ENCODE data around the gene CRIP2.

Gene CRIP2

DNA sequence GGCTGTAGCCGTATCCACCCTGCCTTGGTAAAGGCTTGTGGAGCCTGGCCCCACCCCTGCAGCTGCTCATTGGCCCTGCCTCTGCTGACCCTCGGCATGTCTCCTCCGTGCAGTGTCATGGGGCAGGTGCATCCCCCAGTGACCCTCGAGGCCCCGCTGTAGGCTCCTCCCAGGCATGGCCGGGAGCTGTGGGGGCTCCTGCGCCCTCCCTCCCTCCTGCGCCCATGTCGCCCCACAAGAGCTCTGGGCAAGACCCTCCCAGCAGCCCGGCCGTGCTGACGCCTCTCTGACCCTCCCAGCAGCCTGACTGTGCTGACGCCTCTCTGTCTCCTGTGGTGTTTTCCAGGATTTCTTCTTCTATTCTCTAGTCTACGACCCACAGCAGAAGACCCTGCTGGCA is 20.8 kb upstream of the CRIP2 start:
- H3K9me3 ChIP-seq (ENCODE audit: insufficient read depth, low read length) = no peaks in the 10 kb centered on the region
- H3K4me3 ChIP-seq (ENCODE audit: low read length) = no peak overlapping the region
- 0 out of 2 replicates have a peak, but pooled peaks cover 6% of the 10 kb centered on the region for H4K20me1 ChIP-seq (ENCODE audit: insufficient read depth, low read length)
- H3K9ac ChIP-seq (ENCODE audit: low read length) = no peak overlapping the region
- no peaks in the 10 kb centered on the region for H3K27me3 ChIP-seq (ENCODE audit: low read depth, low read length)
- H3K27ac ChIP-seq (ENCODE audit: low read length) = no peak overlapping the region
- no peaks in the 10 kb centered on the region for H3K4me1 ChIP-seq (ENCODE audit: low read length)
- H3K36me3 ChIP-seq (replicated peaks; ENCODE audit: low read depth, low read length) = peaks cover 30% of the 10 kb centered on the region
- no peak overlapping the region for H2AFZ ChIP-seq (ENCODE audit: low read depth, low read length)
- TF ChIP-seq EZH2phosphoT487 (IDR thresholded peaks at IDR 0.05; ENCODE audit: low read depth) = no peak
- TF ChIP-seq, protein P1, sequence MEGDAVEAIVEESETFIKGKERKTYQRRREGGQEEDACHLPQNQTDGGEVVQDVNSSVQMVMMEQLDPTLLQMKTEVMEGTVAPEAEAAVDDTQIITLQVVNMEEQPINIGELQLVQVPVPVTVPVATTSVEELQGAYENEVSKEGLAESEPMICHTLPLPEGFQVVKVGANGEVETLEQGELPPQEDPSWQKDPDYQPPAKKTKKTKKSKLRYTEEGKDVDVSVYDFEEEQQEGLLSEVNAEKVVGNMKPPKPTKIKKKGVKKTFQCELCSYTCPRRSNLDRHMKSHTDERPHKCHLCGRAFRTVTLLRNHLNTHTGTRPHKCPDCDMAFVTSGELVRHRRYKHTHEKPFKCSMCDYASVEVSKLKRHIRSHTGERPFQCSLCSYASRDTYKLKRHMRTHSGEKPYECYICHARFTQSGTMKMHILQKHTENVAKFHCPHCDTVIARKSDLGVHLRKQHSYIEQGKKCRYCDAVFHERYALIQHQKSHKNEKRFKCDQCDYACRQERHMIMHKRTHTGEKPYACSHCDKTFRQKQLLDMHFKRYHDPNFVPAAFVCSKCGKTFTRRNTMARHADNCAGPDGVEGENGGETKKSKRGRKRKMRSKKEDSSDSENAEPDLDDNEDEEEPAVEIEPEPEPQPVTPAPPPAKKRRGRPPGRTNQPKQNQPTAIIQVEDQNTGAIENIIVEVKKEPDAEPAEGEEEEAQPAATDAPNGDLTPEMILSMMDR (IDR thresholded peaks at IDR 0.05; ENCODE audit: low read depth, low read length) = no peak
- H3K4me2 ChIP-seq (ENCODE audit: low read length) = no peak overlapping the region
- H3K79me2 ChIP-seq (ENCODE audit: low read length) = no peaks in the 10 kb centered on the region; the same call in 1 of the 2 replicates

DNA sequence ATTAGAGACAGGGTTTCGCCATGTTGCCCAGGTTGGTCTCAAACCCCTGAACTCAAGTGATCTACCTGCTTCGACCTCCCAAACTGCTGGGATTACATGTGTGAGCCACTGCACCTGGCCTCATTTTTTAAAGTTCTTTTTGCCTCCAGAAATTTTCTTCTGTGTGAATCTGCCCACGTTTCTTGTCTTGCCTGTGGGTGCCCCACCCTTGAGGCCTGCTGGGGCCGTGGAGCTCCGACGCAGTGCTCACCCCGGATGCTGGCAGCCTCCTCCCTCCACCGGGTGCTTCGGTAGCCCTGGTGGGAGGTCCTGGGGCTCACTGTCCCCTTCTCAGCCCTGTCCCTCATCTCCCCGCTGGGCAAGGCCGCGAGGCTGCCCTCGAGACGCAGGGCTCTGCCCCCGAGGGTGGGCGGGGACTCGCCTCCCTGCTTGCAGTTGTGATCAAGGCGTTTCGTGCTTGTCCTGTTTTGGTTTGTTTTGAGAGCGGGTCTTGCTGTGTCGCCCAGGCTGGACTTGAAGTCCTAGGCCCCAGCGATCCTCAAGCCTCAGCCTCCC is 19.5 kb upstream of the CRIP2 start:
- TF ChIP-seq, protein P1 (IDR thresholded peaks at IDR 0.05; ENCODE audit: low read depth, low read length) = no peak
- no peak for TF ChIP-seq EZH2phosphoT487 (IDR thresholded peaks at IDR 0.05; ENCODE audit: low read depth)
- Histone ChIP-seq H3K4me2 (ENCODE audit: low read length) (no peak overlapping the region), H3K9me3 (ENCODE audit: insufficient read depth, low read length) (no peaks in the 10 kb centered on the region), H3K27ac (ENCODE audit: low read length) (no peak overlapping the region), H3K36me3 (replicated peaks; ENCODE audit: low read depth, low read length) (peaks cover 30% of the 10 kb centered on the region), H4K20me1 (ENCODE audit: insufficient read depth, low read length) (no peaks in the 10 kb centered on the region), H3K9ac (ENCODE audit: low read length) (no peak overlapping the region), H3K27me3 (ENCODE audit: low read depth, low read length) (no peaks in the 10 kb centered on the region), H3K4me1 (ENCODE audit: low read length) (no peaks in the 10 kb centered on the region), H3K79me2 (ENCODE audit: low read length) (no peaks in the 10 kb centered on the region), H2AFZ (ENCODE audit: low read depth, low read length) (no peak overlapping the region), H3K4me3 (ENCODE audit: low read length) (no peak overlapping the region)

DNA sequence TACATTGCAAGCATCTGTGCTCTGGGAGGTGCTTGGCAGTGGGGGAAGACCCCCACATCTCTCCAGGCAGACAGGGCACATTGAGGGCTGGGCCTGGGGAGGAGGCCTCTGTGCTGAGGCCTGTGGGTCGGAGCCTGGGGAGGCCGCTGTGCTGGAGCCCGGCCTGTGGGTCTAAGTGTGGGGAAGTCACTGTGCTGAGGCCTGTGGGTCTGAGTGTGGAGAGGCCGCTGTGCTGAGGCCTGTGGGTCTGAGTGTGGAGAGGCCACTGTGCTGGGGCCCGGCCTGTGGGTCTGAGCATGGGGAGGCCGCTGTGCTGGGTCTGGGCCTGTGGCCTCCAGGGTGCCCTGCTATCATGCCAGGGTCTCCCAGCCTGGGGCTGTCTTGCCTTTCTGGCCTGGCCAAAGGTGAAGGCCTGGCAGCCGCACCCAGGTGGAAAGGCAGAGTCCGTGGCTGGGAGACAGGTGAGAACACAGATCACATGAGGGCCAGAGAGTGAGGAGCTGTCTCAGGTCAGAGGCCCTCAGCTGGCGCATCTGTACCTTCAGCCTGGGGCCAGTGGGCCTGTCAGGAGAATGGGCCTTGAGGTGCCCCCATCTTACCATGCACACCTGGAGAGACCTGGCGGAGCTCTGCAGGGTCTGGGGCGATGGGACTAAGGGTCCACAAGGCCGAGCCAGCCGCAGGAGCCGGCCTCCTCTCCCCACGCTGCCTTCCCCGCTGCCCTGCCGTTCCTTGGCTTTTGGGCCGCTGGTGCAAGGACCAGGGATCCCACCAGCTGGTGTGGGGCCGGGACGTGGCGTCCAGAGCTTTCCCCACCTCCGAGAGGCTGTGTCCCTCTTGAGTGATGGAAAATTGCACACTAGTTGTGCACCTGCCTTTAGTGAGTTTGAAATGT is 18.6 kb upstream of the CRIP2 start:
- TF ChIP-seq EZH2phosphoT487 (IDR thresholded peaks at IDR 0.05; ENCODE audit: low read depth) = no peak
- TF ChIP-seq, protein P1 (IDR thresholded peaks at IDR 0.05; ENCODE audit: low read depth, low read length) = no peak
- H4K20me1 ChIP-seq (ENCODE audit: insufficient read depth, low read length) = no peaks in the 10 kb centered on the region
- H3K36me3 ChIP-seq (replicated peaks; ENCODE audit: low read depth, low read length) = peaks cover 35% of the 10 kb centered on the region
- no peak overlapping the region for H3K9ac ChIP-seq (ENCODE audit: low read length)
- H3K27me3 ChIP-seq (ENCODE audit: low read depth, low read length) = no peaks in the 10 kb centered on the region
- H3K4me2 ChIP-seq (ENCODE audit: low read length) = no peak overlapping the region
- H2AFZ ChIP-seq (ENCODE audit: low read depth, low read length) = no peak overlapping the region
- no peaks in the 10 kb centered on the region for H3K4me1 ChIP-seq (ENCODE audit: low read length)
- H3K79me2 ChIP-seq (ENCODE audit: low read length) = no peaks in the 10 kb centered on the region
- no peak overlapping the region for H3K27ac ChIP-seq (ENCODE audit: low read length)
- H3K9me3 ChIP-seq (ENCODE audit: insufficient read depth, low read length) = no peaks in the 10 kb centered on the region
- H3K4me3 ChIP-seq (ENCODE audit: low read length) = no peak overlapping the region

Data from OCI-LY3 (cell line).